Ishikawa (cell line): ENCODE data around the gene NUP50.
A peak's percentile ranks its signal among the peaks of the same experiment; 100 is the strongest.

ENCODE experiments used
- CEBPB ChIP-seq: IDR thresholded peaks from 2 replicates; pipeline ENCODE4 v1.6.1; 2012
- CREB1 ChIP-seq: IDR thresholded peaks from 2 replicates; pipeline ENCODE4 v1.6.1; 2012; ENCODE audit warnings: low read depth
- EGR1 ChIP-seq: IDR thresholded peaks from 2 replicates; pipeline ENCODE4 v1.6.1; 2012
- EP300 ChIP-seq: IDR thresholded peaks from 2 replicates; pipeline ENCODE4 v1.6.1; 2012; ENCODE audit warnings: borderline replicate concordance
- FOXM1 ChIP-seq: IDR thresholded peaks from 2 replicates; pipeline ENCODE4 v1.6.1; 2012; ENCODE audit warnings: low read depth, borderline replicate concordance
- MAX ChIP-seq: IDR thresholded peaks from 2 replicates; pipeline ENCODE4 v1.6.1; 2012
- NFIC ChIP-seq: IDR thresholded peaks from 2 replicates; pipeline ENCODE4 v1.6.1; 2012
- RAD21 ChIP-seq: IDR thresholded peaks from 2 replicates; pipeline ENCODE4 v1.6.1; 2012; ENCODE audit warnings: low read depth
- TAF1 ChIP-seq: IDR thresholded peaks from 2 replicates; pipeline ENCODE4 v1.6.1; 2012; ENCODE audit warnings: low read depth, mild to moderate bottlenecking
- TCF12 ChIP-seq: IDR thresholded peaks from 2 replicates; pipeline ENCODE4 v1.6.1; 2012; ENCODE audit warnings: low read depth
- TEAD4 ChIP-seq: IDR thresholded peaks from 2 replicates; pipeline ENCODE4 v1.6.1; 2012
- YY1 ChIP-seq: IDR thresholded peaks from 2 replicates; pipeline ENCODE4 v1.6.1; 2012; ENCODE audit warnings: low read depth
- ZBTB7A ChIP-seq: IDR thresholded peaks from 2 replicates; pipeline ENCODE4 v1.6.1; 2012; ENCODE audit warnings: low read depth
- TF ChIP-seq, protein P1 (sequence below): IDR thresholded peaks from 2 replicates; pipeline ENCODE4 v1.6.1; 2012
- TF ChIP-seq, protein P2 (sequence below): IDR thresholded peaks from 2 replicates; pipeline ENCODE4 v1.6.1; 2012; ENCODE audit warnings: low read depth, mild to moderate bottlenecking

The NUP50 gene

GRCh38 chr22:45180146-45180679 is 16.5 kb downstream of the NUP50 start:
- TF ChIP-seq CREB1 (no peak), CEBPB (peak; percentile 81)

DNA sequence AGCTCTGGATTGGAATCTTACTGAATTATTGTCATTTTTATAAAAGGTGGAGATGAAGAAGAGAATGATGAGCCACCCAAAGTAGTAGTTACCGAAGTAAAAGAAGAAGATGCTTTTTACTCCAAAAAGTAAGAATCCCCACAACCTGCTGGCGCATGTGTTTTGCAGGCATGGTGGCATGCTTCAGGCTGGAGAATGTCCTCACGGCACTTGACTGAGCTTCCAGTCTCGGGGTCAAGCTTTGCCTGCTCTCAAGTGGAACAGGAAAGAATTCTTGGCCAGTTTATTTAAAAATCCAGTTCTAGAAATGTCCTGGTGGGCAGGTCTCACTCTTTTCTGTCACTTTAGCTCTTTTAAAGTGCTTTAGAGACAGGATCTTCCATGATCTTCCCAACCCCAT is 17.5 kb downstream of the NUP50 start:
- TF ChIP-seq EGR1 (no peak), TAF1 (no peak), EP300 (no peak), NFIC (no peak), RAD21 (no peak), MAX (no peak), CEBPB (no peak), TEAD4 (no peak), YY1 (no peak), CREB1 (no peak)

DNA sequence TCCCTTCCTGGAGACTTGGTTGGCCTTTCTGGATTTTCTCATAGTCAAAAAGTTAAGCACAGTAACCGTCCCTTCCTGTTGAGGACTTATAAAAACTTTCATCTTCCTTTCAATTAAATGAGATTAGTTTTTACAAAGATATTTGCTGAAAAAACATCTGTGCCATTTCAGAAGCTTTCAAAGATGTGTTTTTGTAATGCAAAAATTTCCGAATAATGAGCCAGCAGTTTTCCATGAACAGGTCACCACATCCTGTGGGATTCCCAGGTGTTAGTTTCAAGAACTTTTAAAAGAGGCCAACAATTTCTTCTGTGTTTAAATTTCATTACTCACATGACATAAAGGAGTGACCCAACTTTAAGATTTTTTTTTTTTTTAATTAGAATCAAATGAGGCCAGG is 18.0 kb downstream of the NUP50 start:
- no peak for TF ChIP-seq CREB1

DNA sequence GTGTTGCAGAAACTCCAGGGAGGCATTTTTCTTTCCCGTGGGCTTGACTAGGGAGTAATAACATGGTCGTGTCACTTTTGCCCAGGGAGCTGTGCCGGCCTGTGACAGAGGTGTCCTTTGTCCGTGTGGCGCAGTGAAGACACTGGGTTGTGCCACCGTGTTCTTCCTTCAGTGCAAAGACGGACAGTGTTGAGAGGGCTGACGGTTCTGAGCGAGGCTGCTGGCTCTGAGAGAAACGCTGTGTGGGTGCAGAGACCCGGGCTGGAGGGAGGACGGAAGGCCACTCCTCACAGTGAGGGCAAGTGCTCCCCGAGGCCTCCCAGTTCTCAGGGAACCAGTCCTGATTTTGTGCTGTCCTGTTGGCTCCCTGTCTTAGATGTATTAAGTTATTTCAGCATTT is 20.2 kb downstream of the NUP50 start:
- TF ChIP-seq TAF1 (no peak), ZBTB7A (no peak), RAD21 (no peak), CEBPB (no peak), YY1 (no peak), TEAD4 (no peak)

GRCh38 chr22:45185718-45186514 is 22.2 kb downstream of the NUP50 start:
- TF ChIP-seq TAF1 (no peak), CEBPB (no peak), EP300 (no peak), YY1 (no peak), NFIC (no peak), CREB1 (no peak)
- TF ChIP-seq, protein P1, sequence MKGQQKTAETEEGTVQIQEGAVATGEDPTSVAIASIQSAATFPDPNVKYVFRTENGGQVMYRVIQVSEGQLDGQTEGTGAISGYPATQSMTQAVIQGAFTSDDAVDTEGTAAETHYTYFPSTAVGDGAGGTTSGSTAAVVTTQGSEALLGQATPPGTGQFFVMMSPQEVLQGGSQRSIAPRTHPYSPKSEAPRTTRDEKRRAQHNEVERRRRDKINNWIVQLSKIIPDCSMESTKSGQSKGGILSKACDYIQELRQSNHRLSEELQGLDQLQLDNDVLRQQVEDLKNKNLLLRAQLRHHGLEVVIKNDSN: no peak
- TF ChIP-seq, protein P2, sequence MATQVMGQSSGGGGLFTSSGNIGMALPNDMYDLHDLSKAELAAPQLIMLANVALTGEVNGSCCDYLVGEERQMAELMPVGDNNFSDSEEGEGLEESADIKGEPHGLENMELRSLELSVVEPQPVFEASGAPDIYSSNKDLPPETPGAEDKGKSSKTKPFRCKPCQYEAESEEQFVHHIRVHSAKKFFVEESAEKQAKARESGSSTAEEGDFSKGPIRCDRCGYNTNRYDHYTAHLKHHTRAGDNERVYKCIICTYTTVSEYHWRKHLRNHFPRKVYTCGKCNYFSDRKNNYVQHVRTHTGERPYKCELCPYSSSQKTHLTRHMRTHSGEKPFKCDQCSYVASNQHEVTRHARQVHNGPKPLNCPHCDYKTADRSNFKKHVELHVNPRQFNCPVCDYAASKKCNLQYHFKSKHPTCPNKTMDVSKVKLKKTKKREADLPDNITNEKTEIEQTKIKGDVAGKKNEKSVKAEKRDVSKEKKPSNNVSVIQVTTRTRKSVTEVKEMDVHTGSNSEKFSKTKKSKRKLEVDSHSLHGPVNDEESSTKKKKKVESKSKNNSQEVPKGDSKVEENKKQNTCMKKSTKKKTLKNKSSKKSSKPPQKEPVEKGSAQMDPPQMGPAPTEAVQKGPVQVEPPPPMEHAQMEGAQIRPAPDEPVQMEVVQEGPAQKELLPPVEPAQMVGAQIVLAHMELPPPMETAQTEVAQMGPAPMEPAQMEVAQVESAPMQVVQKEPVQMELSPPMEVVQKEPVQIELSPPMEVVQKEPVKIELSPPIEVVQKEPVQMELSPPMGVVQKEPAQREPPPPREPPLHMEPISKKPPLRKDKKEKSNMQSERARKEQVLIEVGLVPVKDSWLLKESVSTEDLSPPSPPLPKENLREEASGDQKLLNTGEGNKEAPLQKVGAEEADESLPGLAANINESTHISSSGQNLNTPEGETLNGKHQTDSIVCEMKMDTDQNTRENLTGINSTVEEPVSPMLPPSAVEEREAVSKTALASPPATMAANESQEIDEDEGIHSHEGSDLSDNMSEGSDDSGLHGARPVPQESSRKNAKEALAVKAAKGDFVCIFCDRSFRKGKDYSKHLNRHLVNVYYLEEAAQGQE: no peak

DNA sequence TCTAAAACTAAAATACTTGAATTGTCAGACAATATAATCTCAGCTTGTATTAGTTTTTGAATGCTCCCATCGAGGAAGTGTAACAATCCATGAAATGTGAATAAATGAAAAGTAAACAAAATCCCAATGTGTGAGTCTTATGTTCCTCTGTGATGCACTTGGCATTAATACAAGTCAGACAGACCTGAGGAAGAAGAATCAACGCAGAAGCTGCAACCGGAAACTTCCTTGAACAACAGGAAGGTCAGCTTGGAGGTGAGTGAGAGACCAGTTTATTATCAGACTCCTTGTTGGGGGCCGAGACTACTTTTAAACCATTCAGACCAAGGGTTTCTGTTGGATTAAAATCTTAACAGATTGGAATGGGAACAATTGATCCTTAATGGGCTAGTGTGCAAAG is 24.2 kb downstream of the NUP50 start:
- TF ChIP-seq TAF1 (no peak), ZBTB7A (no peak), YY1 (no peak), MAX (no peak), NFIC (no peak), EGR1 (no peak), RAD21 (no peak), TEAD4 (no peak), EP300 (no peak), CEBPB (no peak), TCF12 (no peak), FOXM1 (no peak), CREB1 (no peak)
- TF ChIP-seq, protein P2: no peak
- TF ChIP-seq, protein P1: no peak

- TF ChIP-seq EGR1: no peak
- TF ChIP-seq ZBTB7A: no peak
- TF ChIP-seq, protein P2: no peak
- TF ChIP-seq, protein P1: no peak
- no peak for TF ChIP-seq EP300
- no peak for TF ChIP-seq CREB1
- TF ChIP-seq TCF12: no peak
- no peak for TF ChIP-seq YY1
- TF ChIP-seq NFIC: no peak
- TF ChIP-seq MAX: no peak
- TF ChIP-seq TEAD4: no peak
- no peak for TF ChIP-seq FOXM1
- no peak for TF ChIP-seq RAD21
- TF ChIP-seq TAF1: no peak
These were observed 25.1 kb downstream of the NUP50 start for GRCh38 chr22:45188779-45189178.
